Chondrocyte (in vitro differentiated cells): ENCODE measurements around the gene SIRT7. TPM values are rescaled to one million over a fixed set of nuclear protein-coding genes. Genes with fewer than 3 reads are reported as not detected.
"Not testable (repeated sequence)": the region's sequence is repeated elsewhere in the genome, so short reads cannot be mapped to it uniquely, and the experiment has no call there.

Experiments
- DNase-seq: peaks from one replicate; pipeline ENCODE4 v3.0.0; 2021; ENCODE audit warnings: mixed read lengths, low spot score
- H3K27ac Mint-ChIP-seq: one replicate; pipeline ENCODE4 v1.8.0; 2021; ENCODE audit warnings: mild to moderate bottlenecking, moderate library complexity, mixed read lengths; ENCODE audit not compliant: unreplicated experiment
- H3K27me3 Mint-ChIP-seq: 2 replicates; pipeline ENCODE4 v1.8.0; 2021; ENCODE audit warnings: low read depth, mixed read lengths
- H3K36me3 Mint-ChIP-seq: 2 replicates; pipeline ENCODE4 v1.8.0; 2021; ENCODE audit warnings: low read depth, mixed read lengths
- H3K4me1 Mint-ChIP-seq: 2 replicates; pipeline ENCODE4 v1.8.0; 2021; ENCODE audit warnings: low read depth, mild to moderate bottlenecking, mixed read lengths
- H3K4me3 Mint-ChIP-seq: one replicate; pipeline ENCODE4 v1.8.0; 2021; ENCODE audit warnings: mild to moderate bottlenecking, moderate library complexity, mixed read lengths; ENCODE audit not compliant: unreplicated experiment
- H3K9me3 Mint-ChIP-seq: 2 replicates; pipeline ENCODE4 v1.8.0; 2021; ENCODE audit warnings: low read depth, mixed read lengths
- CTCF ChIP-seq: fragments of 200-600 bp; sonication (generic); IDR thresholded peaks from 2 replicates; pipeline ENCODE4 v1.5.0; 2021; ENCODE audit warnings: antibody characterized with exemption, mild to moderate bottlenecking, moderate library complexity
- total RNA-seq: library from RNA; stranded (reverse); gene quantifications from 3 replicates; pipeline ENCODE4 v1.2.1, GENCODE V29; 2021

The SIRT7 gene
- total RNA-seq, 1 donor from 2014 or later, result 15.8 TPM

- no peak overlapping the region for H3K27ac Mint-ChIP-seq
- DNase-seq, result no peak
- peaks cover 14% of the 10 kb centered on the region for H3K27me3 Mint-ChIP-seq
- no peaks in the 10 kb centered on the region for H3K9me3 Mint-ChIP-seq
- peaks cover 4% of the 10 kb centered on the region for H3K4me1 Mint-ChIP-seq
- no peaks in the 10 kb centered on the region for H3K36me3 Mint-ChIP-seq
- no peak for TF ChIP-seq CTCF
- no peak overlapping the region for H3K4me3 Mint-ChIP-seq
Observed at GRCh38 chr17:81955756-81956544, 38.0 kb upstream of the SIRT7 start.

- Mint-ChIP-seq H3K36me3 (no peaks in the 10 kb centered on the region), H3K27me3 (peaks cover 16% of the 10 kb centered on the region), H3K4me3 (no peak overlapping the region), H3K4me1 (peaks cover 4% of the 10 kb centered on the region), H3K27ac (no peak overlapping the region), H3K9me3 (no peaks in the 10 kb centered on the region)
- no peak for DNase-seq
- TF ChIP-seq CTCF, result no peak
Observed at GRCh38 chr17:81955058-81955681, 37.2 kb upstream of the SIRT7 start.

DNA sequence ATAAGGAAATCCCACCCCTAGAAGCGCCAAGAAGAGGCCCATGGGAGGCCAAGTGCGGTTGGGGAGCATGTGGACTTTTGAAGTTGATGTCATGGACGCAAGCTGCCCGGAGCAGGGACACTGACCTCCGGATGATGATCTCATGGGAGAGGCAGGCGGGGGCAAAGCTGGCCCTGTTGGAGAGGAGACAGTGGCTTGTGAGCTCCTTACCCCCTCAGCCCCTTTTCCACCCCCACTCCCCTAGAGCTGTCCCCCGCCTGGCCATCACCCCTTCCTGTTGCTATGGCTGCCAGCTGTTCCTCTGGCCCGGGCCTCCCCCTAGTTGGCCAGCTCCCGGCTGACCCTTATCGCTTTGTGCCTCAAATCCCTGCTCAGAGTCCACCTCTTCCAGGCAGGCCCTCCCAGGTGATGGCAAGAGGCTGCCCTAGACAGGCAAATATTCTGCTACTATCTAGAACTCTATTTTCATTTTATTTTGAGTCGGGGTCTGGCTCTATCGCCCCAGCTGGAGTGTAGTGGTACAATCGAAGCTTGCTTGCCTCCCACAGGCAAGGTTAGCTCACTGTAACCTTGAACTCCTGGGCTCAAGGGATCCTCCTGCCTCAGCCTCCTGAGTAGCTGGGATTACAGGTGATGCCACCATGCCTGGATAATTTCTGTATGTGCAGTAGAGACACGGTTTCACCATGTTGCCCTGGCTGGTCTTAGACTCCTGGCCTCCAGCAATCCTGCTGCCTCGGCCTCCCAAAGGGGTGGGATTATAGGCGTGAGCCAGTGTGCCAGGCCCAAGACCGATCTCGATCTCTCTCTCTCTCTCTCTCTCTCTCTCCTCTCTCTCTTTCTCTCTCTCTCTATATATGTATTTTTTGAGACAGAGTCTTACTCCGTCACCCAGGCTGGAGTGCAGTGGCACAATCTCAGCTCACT lies 36.4 kb upstream of the SIRT7 start:
- no peak for TF ChIP-seq CTCF
- Mint-ChIP-seq H3K4me3 (no peak overlapping the region), H3K27me3 (peaks cover 16% of the 10 kb centered on the region), H3K4me1 (peaks cover 4% of the 10 kb centered on the region), H3K27ac (no peak overlapping the region), H3K9me3 (no peaks in the 10 kb centered on the region), H3K36me3 (no peaks in the 10 kb centered on the region)
- peak; percentile 74 for DNase-seq

GRCh38 chr17:81953443-81953842 lies 35.5 kb upstream of the SIRT7 start:
- TF ChIP-seq CTCF, result peak; percentile 29
- H3K9me3 Mint-ChIP-seq, DNase-seq, H3K4me3 Mint-ChIP-seq, H3K4me1 Mint-ChIP-seq, H3K36me3 Mint-ChIP-seq, H3K27me3 Mint-ChIP-seq, H3K27ac Mint-ChIP-seq: not testable (repeated sequence)

DNA sequence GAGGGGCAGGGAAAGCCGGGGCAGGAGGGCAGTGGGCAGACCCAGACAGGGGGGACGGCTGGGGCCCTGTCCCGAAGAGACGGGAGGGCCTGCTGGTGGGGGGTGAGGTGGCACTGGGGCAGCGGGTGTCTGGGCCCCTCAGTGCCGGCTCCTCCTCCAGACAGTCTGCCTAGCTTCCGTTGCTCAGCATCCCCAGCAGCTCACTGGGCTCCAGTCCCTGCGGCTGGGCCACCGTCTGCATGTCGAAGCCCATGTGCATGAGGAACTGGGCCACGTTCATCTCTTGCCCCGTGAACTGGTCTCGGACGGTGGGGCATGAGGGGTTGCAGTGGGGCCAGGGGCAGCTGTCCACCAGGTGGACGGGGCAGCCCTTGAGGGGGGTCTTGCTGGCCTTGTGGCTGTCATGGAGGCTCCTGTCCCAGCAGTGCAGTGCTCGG lies 34.8 kb upstream of the SIRT7 start:
- Mint-ChIP-seq H3K27me3 (peaks cover 7% of the 10 kb centered on the region), H3K4me1 (no peaks in the 10 kb centered on the region), H3K4me3 (no peak overlapping the region), H3K36me3 (no peaks in the 10 kb centered on the region), H3K9me3 (no peaks in the 10 kb centered on the region), H3K27ac (no peak overlapping the region)
- DNase-seq, result no peak
- TF ChIP-seq CTCF, result no peak
